Measurements from ENCODE around the gene ZNF555. TPM values are rescaled to one million over a fixed set of nuclear protein-coding genes. Genes with fewer than 3 reads are reported as not detected.

Gene ZNF555
- total RNA-seq, 3 donors from 2014 or later (not counting 1 experiment from before 2014, with no cell fraction given) = 2.0 to 4.6 (median 2.9) TPM

GRCh38 chr19:2820112-2820702 is 21.1 kb upstream of the ZNF555 start:
- Histone ChIP-seq H3K9me3 (ENCODE audit: control insufficient read depth, insufficient read depth, low read length) (no peaks in the 10 kb centered on the region), H3K4me1 (ENCODE audit: control insufficient read depth, insufficient read depth, low read length) (peaks cover 11% of the 10 kb centered on the region), H3K36me3 (ENCODE audit: control insufficient read depth, insufficient read depth, low read length) (no peaks in the 10 kb centered on the region), H3K27ac (ENCODE audit: low read length) (no peak overlapping the region), H3K4me3 (ENCODE audit: low read length) (peak overlapping the region; percentile 48), H3K27me3 (ENCODE audit: control insufficient read depth, insufficient read depth, low read length) (no peaks in the 10 kb centered on the region)
- 5% methylated on average over 36 of the region's 36 CpGs for WGBS (ENCODE audit: insufficient coverage)
- peak overlapping the region in 1 of 2 donors; percentile 85 for H3K27ac Mint-ChIP-seq
- TF ChIP-seq CTCF (IDR thresholded peaks at IDR 0.05) = no peak
- no peaks in the 10 kb centered on the region for H3K4me1 Mint-ChIP-seq
- DNase-seq (peak in 1 of 2 donors; percentile 23), ATAC-seq (peak in 2 of 3 donors; percentile 9 to 14)
- no peaks in the 10 kb centered on the region for H3K27me3 Mint-ChIP-seq (ENCODE audit: low read depth in 2 of 2)
- H3K9me3 Mint-ChIP-seq = no peaks in the 10 kb centered on the region
- H3K4me3 Mint-ChIP-seq = peak overlapping the region; percentile 72
- H3K36me3 Mint-ChIP-seq = no peaks in the 10 kb centered on the region
- intact Hi-C loops (cut with micrococcal nuclease) = no loop called here

GRCh38 chr19:2822846-2823245 is 18.4 kb upstream of the ZNF555 start:
- no peaks in the 10 kb centered on the region for H3K9me3 ChIP-seq (ENCODE audit: control insufficient read depth, insufficient read depth, low read length)
- ATAC-seq (no peak), DNase-seq (no peak)
- Mint-ChIP-seq H3K4me3 (no peak overlapping the region), H3K27ac (no peak overlapping the region), H3K4me1 (peaks cover 0 to 4% of the 10 kb centered on the region in 2 donors), H3K27me3 (ENCODE audit: low read depth in 2 of 2) (no peaks in the 10 kb centered on the region), H3K36me3 (no peaks in the 10 kb centered on the region), H3K9me3 (no peaks in the 10 kb centered on the region)
- WGBS (ENCODE audit: insufficient coverage) = 97% methylated on average over 5 of the region's 5 CpGs
- TF ChIP-seq CTCF (IDR thresholded peaks at IDR 0.05) = no peak
- no peak overlapping the region for H3K4me3 ChIP-seq (ENCODE audit: low read length)
- H3K36me3 ChIP-seq (ENCODE audit: control insufficient read depth, insufficient read depth, low read length) = no peaks in the 10 kb centered on the region
- no peaks in the 10 kb centered on the region for H3K27me3 ChIP-seq (ENCODE audit: control insufficient read depth, insufficient read depth, low read length)
- peaks cover 11% of the 10 kb centered on the region for H3K4me1 ChIP-seq (ENCODE audit: control insufficient read depth, insufficient read depth, low read length)
- intact Hi-C loops (cut with micrococcal nuclease) = no loop called here
- H3K27ac ChIP-seq (ENCODE audit: low read length) = no peak overlapping the region

GRCh38 chr19:2823646-2824045 is 17.6 kb upstream of the ZNF555 start:
- no peaks in the 10 kb centered on the region for H3K9me3 ChIP-seq (ENCODE audit: control insufficient read depth, insufficient read depth, low read length)

More at GRCh38 chr19:2823646-2824045, 17.6 kb upstream of the ZNF555 start:
- no peaks in the 10 kb centered on the region for H3K36me3 Mint-ChIP-seq
- H3K27me3 Mint-ChIP-seq (ENCODE audit: low read depth in 2 of 2) = no peaks in the 10 kb centered on the region
- no peaks in the 10 kb centered on the region for H3K36me3 ChIP-seq (ENCODE audit: control insufficient read depth, insufficient read depth, low read length)
- 87% methylated on average over 9 of the region's 9 CpGs for WGBS (ENCODE audit: insufficient coverage)
- no peak overlapping the region for H3K4me3 Mint-ChIP-seq
- H3K9me3 Mint-ChIP-seq = no peaks in the 10 kb centered on the region
- intact Hi-C loops (cut with micrococcal nuclease) = no loop called here
- H3K4me1 ChIP-seq (ENCODE audit: control insufficient read depth, insufficient read depth, low read length) = peaks cover 11% of the 10 kb centered on the region
- H3K27ac Mint-ChIP-seq = no peak overlapping the region
- no peaks in the 10 kb centered on the region for H3K27me3 ChIP-seq (ENCODE audit: control insufficient read depth, insufficient read depth, low read length)
- peaks cover 0 to 5% of the 10 kb centered on the region in 2 donors for H3K4me1 Mint-ChIP-seq
- TF ChIP-seq CTCF (IDR thresholded peaks at IDR 0.05) = no peak
- DNase-seq (no peak), ATAC-seq (no peak)
- H3K27ac ChIP-seq (ENCODE audit: low read length) = no peak overlapping the region
- no peak overlapping the region for H3K4me3 ChIP-seq (ENCODE audit: low read length)
